Daoy (cell line): Measurements from ENCODE around the gene MALT1. TPM values are rescaled to one million over a fixed set of nuclear protein-coding genes. Genes with fewer than 3 reads are reported as not detected.

ENCODE experiments used
- DNase-seq: peaks from one replicate; pipeline ENCODE4 v3.0.0-alpha.2; 2015; ENCODE audit warnings: low read depth
- total RNA-seq: library from RNA; depleted of rRNA; stranded (reverse); fragments of >200 nt; shearing (Covaris generic); gene quantifications from 2 replicates; pipeline ENCODE4 v1.2.3, GENCODE V29; 2014

MALT1 gene
- total RNA-seq, 1 experiment from 2014 or later = 27.9 TPM

DNA sequence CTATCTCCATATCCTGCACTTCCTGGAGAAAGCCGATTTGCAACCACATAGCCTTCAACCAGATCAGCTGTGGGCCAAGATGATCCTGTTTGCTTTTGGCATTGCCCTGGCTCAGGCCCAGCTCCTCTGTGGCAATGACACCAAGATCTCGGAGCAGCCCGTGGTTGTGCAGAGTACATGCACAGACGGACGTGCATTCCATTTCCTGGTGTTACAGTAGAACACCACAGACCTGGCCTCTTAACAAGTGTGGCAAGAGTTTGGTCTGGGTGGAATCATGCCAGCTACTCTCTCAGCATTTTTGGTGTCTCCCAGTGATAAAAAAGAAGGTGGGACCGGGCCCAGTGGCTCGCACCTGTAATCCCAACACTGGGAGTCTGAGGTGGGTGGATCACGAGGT lies 20.0 kb downstream of the MALT1 start:
- no peak for DNase-seq

- no peak for DNase-seq
These were observed 21.3 kb downstream of the MALT1 start for GRCh38 chr18:58692422-58693185.

- DNase-seq = no peak
These were observed 23.0 kb downstream of the MALT1 start for GRCh38 chr18:58694221-58694620.

DNA sequence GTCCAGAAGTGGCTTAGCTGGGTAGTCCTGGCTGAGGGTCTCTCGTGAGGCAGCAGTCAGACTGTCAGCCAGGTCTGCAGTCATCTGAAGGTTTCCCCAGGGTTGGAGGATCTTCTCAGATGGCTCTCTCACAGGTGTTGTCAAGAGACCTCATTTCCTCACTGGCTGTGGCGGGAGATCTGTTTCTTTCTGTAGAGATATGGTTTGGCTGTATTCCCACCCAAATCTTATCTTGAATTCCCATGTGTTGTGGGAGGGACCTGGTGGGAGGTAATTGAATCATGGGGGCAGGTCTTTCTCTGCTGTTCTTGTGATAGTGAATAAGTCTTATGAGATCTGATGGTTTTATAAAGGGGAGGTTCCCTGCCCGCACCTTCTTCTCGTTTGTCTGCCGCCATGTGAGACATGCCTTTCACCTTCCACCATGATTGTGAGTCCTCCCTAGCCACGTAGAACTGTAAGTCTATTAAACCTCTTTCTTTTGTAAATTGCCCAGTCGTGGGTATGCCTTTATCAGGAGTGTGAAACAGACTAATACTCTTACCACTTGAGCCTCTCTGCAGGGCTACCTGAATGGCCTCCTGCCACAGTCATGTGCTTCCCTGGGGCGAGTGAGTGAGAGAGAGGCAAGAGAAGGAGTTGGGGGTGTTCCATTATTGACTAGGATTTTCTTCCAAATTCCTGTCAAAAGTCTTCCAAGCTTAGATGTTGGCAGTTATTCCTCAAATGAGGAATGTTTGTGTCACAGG lies 23.6 kb downstream of the MALT1 start:
- DNase-seq = no peak

GRCh38 chr18:58695772-58696171 lies 24.5 kb downstream of the MALT1 start:
- no peak for DNase-seq

GRCh38 chr18:58697146-58697545 lies 25.9 kb downstream of the MALT1 start:
- DNase-seq = no peak

DNA sequence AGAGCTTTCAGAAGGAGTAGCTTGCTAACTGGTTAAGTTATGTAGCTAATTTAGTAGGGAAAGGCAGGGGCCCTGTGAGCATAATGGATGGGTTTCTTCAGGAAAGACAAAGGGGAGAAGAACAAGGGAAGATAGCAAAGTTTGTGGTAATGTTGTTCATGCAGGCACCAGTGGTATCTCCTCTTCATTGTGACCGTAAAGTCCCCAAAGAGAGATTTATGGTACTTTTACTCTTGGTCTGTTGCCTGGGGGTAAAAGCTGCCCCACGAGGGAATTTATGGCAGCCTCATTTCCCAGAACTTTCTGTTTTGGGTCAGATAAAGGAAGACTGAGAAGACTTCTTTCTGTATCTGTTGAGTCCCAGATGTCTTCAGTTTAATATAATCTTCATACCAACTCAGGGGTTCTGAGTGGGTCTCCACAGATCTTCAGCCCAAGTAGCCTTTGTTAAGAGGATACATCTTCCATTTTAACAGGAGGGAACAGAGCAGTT lies 27.5 kb downstream of the MALT1 start:
- DNase-seq = no peak

DNA sequence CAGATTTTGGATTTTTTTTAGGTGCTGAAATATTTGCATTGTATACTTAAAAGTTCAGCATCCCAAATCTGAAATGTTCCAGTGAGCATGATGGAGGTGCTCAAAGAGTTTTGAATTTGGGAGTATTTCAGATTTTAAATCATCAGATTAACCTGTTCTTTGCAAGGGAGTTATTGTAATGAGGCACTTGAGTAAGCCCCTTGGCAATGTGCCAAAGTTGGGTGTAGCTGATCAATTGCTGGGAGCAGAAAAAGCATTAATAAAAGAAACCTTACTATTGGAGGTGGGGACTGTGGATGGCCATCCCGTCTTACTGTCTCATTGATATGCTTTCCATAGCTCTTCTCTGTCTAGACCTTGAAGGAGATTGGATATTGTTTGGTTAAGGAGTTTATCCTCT lies 28.3 kb downstream of the MALT1 start:
- DNase-seq = no peak

DNA sequence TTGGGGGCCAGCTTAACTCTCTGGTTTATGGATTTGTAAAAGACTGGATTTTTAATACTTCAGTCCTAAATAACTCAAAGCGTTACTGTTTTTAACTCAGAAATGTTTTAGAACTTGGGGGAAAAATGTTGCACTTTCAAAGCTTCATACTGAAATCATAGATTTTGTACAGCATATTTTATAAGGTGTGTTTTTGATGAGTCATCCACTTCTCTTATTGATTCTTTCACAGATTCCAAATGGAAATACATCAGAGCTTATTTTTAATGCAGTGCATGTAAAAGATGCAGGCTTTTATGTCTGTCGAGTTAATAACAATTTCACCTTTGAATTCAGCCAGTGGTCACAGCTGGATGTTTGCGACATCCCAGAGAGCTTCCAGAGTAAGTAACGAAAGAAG lies 28.9 kb downstream of the MALT1 start:
- no peak for DNase-seq

DNA sequence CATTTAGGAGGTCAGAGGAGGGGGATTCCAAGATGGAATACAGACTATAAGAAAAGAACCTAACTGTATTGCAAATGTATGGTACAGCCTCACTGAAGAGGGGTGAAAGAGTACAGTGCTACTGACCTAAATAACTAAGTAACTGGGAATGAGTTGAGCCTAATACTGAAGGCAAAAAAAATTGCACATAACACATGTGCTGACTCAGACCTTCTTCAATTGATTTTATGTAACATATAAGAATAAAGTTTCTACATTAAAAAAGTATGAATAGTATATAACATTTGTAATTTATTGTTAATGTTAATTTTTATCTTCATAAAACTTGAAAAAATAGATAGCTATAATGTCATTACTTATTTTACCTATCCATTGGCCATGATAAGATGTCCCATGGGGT lies 41.7 kb downstream of the MALT1 start:
- DNase-seq = no peak

- no peak for DNase-seq
These were observed 43.0 kb downstream of the MALT1 start for GRCh38 chr18:58714259-58714658.

- DNase-seq = no peak
These were observed 43.6 kb downstream of the MALT1 start for GRCh38 chr18:58714821-58715220.

DNA sequence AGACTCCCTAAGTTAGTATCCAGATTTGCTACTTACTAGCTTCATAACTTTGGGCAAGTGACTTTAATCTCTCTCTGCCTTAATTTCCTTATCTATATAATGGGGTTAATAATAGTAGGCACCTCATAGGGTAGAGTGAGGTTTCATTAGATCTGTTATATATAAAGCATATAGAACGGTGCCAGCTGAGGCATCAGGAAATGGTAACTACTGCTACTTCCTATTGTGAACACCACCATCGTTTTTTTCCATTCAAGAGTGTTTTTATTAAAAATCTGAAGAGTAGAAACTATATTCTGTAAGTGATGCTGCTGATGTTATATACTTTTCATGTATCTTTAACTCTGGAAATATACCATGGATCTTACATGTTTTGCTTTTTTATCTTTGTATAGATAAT lies 44.3 kb downstream of the MALT1 start:
- DNase-seq = no peak

DNA sequence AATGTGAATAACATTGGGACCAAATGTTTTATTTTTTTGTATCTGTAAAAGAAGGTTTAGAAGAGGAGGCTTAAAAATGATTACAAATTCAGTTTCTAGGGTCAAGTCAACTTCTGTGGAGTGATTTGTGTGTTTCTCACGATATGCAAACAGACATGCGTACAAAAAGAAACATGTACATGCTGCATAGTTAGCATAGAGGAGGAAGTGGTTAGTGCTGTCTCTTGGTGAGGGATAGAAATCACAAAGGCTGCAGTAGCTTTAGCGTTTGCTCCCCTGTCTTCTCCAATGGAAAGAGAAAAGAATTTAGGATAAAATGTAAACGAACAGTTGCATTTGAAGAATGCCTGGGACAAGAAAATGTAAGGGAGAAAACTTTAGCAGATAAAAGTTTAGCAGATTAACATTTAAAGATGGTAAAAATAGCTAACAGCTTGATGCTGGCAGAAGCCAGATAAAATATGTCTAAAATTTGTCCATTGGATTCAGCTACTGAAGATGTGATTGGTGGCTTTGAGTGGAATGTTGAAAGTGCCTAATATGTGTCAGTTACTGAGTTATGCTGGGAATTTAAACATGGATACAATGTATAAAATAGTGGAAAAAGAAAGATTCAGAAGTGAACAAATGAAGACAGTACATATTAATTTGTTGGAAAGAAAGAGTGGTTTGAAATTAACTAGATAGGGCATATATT lies 44.9 kb downstream of the MALT1 start:
- DNase-seq = no peak

- DNase-seq = no peak
These were observed 50.4 kb downstream of the MALT1 start for GRCh38 chr18:58721566-58722239.

- no peak for DNase-seq
These were observed 52.7 kb downstream of the MALT1 start for GRCh38 chr18:58723810-58724602.

DNA sequence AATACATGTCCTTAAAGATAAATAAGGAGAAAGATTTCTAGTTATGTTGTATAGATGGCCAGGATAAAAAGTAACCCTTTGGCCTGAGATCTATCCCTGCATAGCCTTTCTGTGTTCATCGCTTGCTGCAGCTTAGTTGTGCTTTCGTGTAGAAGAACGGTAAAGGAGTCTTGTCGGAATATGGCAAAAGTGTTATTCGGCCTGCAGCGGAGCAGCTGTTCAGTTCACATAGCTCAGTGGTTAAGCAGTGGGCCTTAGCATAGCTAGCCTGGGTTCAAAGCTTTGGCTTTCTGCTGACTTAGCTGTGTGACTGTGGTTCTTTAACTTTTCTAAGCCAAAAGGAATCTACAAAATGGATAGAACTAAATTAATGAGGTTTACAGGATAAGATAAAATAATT lies 55.4 kb downstream of the MALT1 start:
- no peak for DNase-seq

GRCh38 chr18:58727776-58728500 lies 56.7 kb downstream of the MALT1 start:
- DNase-seq = no peak

GRCh38 chr18:58728719-58729118 lies 57.5 kb downstream of the MALT1 start:
- no peak for DNase-seq

DNA sequence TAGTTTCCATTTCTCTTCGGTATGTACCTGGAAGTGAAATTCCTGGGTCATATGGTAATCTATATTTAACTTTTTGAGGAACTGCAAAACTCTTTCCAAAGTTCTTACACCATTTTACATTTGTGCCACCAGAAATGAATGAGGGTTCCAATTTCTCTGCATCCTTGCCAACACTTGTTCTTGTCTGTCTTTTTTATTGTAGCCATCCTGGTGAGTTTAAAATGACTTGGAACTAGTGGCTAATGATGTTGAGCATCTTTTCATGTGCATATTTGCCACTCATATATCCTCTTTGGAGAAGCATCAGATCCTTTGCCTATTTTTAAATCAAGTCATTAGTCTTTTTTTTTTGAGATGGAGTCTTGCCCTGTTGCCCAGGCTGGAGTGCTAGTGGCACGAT lies 59.4 kb downstream of the MALT1 start:
- DNase-seq = no peak

GRCh38 chr18:58732471-58732870 lies 61.2 kb downstream of the MALT1 start:
- no peak for DNase-seq
